ENCODE data around the gene PBX1. TPM values are rescaled to one million over a fixed set of nuclear protein-coding genes. Genes with fewer than 3 reads are reported as not detected.

Gene PBX1
- total and polyA plus RNA-seq, 7 donors, result 6.7 to 168 (median 118) TPM

DNA sequence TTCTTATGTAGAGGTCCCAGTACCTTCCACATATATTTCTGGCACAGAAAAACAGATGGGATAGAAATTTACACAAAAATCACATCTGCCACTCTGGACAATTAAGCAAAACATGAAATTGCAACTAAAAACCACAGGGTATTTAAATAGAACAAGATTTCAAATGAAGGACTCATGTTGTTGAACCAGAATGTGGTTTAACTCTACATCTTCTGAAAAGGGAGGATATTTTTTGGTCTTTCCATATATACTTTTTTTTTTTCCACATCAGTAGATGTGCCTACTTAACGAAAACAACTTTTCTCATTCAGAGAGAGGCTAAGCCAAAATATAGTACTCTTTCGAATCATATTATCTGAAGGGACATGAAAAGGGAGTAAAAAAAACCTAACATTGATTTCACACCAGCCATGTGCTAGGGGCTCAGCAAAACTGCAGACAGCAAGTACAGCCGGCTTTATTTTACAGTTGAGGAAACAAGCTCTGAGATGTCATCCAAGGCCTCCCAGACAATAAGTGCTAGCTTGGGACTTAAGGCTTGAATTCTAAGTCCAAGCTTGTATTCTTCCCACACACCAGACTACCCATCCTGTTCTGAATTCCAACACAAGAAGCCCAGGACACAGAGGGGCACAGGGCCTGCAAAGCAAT, 208.9 kb downstream of the PBX1 start:
- WGBS, 2 donors, result 81 to 84% methylated on average over 3 of the region's 3 CpGs
- H3K27me3 ChIP-seq, result no peaks in the 10 kb centered on the region
- no peaks in the 10 kb centered on the region for H3K9me3 ChIP-seq
- H3K36me3 ChIP-seq, result no peaks in the 10 kb centered on the region
- peaks cover 0 to 83% (median 80%) of the 10 kb centered on the region in 4 donors for H3K4me1 ChIP-seq
- TF ChIP-seq, protein P1, sequence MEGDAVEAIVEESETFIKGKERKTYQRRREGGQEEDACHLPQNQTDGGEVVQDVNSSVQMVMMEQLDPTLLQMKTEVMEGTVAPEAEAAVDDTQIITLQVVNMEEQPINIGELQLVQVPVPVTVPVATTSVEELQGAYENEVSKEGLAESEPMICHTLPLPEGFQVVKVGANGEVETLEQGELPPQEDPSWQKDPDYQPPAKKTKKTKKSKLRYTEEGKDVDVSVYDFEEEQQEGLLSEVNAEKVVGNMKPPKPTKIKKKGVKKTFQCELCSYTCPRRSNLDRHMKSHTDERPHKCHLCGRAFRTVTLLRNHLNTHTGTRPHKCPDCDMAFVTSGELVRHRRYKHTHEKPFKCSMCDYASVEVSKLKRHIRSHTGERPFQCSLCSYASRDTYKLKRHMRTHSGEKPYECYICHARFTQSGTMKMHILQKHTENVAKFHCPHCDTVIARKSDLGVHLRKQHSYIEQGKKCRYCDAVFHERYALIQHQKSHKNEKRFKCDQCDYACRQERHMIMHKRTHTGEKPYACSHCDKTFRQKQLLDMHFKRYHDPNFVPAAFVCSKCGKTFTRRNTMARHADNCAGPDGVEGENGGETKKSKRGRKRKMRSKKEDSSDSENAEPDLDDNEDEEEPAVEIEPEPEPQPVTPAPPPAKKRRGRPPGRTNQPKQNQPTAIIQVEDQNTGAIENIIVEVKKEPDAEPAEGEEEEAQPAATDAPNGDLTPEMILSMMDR (IDR thresholded peaks at IDR 0.05), result no peak
- no peak for TF ChIP-seq POLR2A (IDR thresholded peaks at IDR 0.05)
- no peak for TF ChIP-seq POLR2AphosphoS5 (IDR thresholded peaks at IDR 0.05)
- TF ChIP-seq EP300 (IDR thresholded peaks at IDR 0.05), result no peak
- intact Hi-C loops (cut with DNase I), result no loop called here
- no peak overlapping the region for H3K4me3 ChIP-seq
- H3K27ac ChIP-seq, result peak overlapping the region; percentile 39 to 87 (median 80)
- DNase-seq, result no peak

DNA sequence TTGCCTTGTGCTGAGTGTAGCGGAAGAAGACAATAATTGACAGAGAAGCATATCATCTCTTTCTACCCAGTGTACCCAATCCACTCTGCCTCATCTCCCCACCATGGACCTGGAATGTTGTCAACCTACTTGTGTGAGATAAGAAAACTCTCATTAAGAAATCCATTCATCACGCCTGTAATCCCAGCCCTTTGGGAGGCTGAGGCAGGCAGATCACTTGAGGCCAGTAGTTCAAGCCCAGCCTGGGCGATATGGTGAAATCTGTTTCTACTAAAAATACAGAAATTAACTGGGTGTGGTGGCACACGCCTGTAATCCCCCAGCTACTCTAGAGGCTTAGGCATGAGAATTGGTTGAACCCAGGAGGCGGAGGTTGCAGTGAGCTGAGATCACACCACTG, 209.6 kb downstream of the PBX1 start:
- Histone ChIP-seq H3K4me1 (peaks cover 0 to 88% (median 86%) of the 10 kb centered on the region in 4 donors), H3K27me3 (no peaks in the 10 kb centered on the region), H3K27ac (peak overlapping the region in 3 of 4 donors; percentile 78 to 87 (median 81)), H3K36me3 (no peaks in the 10 kb centered on the region), H3K4me3 (no peak overlapping the region), H3K9me3 (no peaks in the 10 kb centered on the region)
- intact Hi-C loops (cut with DNase I), result no loop called here
- TF ChIP-seq EP300 (IDR thresholded peaks at IDR 0.05) (no peak), POLR2AphosphoS5 (IDR thresholded peaks at IDR 0.05) (no peak), POLR2A (IDR thresholded peaks at IDR 0.05) (no peak)
- TF ChIP-seq, protein P1 (IDR thresholded peaks at IDR 0.05), result no peak
- 92 to 95% methylated on average over 5 of the region's 5 CpGs for WGBS, 2 donors
- DNase-seq, result no peak

DNA sequence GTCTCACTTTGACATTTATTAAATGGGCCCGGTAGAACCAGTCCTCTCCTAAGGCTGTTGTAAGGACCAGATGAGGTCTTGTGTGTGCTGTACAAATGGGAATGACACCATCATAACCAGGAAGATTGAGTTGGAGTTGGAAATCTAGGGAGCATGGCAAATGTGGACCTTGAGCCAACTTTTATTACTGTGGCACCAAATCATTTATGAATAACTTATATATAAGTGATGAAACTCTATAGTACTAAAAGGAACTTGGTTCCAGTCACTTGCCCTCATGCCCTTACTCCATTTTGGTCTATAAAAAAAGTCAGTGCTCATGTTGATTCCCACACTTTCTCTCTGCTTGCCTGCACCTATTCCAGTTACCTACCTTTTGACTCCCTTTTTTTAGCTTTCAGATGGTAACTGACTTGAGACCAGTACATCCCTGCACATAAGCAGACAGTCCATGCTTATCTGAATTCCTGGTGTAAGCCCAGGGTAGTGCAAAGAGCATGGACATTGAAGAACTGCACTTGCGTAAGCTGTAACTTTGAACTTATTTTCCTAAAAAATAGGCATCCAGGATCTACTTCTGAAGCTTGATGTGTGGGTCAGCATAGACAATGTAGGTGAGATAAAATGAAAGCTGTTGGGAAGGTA, 210.6 kb downstream of the PBX1 start:
- WGBS, 2 donors, result 60 to 94% methylated on average over 2 of the region's 2 CpGs
- intact Hi-C loops (cut with DNase I), result loop anchor here (5.0 kb wide), 1 partner anchor 62 kb away; no protein-coding TSS in a partner anchor
- no peak overlapping the region for H3K4me3 ChIP-seq
- peak overlapping the region; percentile 72 to 87 (median 80) for H3K27ac ChIP-seq
- H3K4me1 ChIP-seq, result peaks cover 0 to 89% (median 87%) of the 10 kb centered on the region in 4 donors
- DNase-seq, result no peak
- H3K36me3 ChIP-seq, result no peaks in the 10 kb centered on the region
- TF ChIP-seq, protein P1 (IDR thresholded peaks at IDR 0.05), result no peak
- no peak for TF ChIP-seq POLR2AphosphoS5 (IDR thresholded peaks at IDR 0.05)
- no peak for TF ChIP-seq POLR2A (IDR thresholded peaks at IDR 0.05)
- no peak for TF ChIP-seq EP300 (IDR thresholded peaks at IDR 0.05)
- no peaks in the 10 kb centered on the region for H3K9me3 ChIP-seq
- H3K27me3 ChIP-seq, result no peaks in the 10 kb centered on the region

DNA sequence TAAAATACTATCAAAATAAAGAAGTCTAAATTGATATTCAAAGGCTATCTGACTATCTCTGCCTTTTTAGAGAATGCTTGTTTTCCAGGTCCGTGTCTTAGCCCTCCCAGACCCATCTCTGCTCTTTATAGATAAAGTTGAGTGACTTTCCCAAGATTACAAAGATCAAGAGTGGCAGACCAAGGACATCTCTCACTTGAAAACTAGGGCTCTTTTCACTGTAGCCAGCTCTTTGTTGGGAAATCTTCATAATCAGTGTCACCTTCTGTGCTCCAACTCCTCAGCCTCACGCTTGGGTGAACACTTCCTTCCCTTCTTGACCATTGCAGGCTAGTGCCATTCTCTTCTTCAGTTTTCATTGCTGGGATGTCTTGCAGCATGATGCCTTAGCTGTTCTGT, 211.1 kb downstream of the PBX1 start:
- Histone ChIP-seq H3K27ac (peak overlapping the region; percentile 72 to 87 (median 80)), H3K4me1 (peaks cover 0 to 89% (median 87%) of the 10 kb centered on the region in 4 donors), H3K4me3 (no peak overlapping the region), H3K9me3 (no peaks in the 10 kb centered on the region), H3K36me3 (no peaks in the 10 kb centered on the region), H3K27me3 (no peaks in the 10 kb centered on the region)
- 90 to 93% methylated on average over 2 of the region's 2 CpGs for WGBS, 2 donors
- intact Hi-C loops (cut with DNase I), result loop anchor here (5.0 kb wide), 1 partner anchor 63 kb away; no protein-coding TSS in a partner anchor
- no peak for DNase-seq
- TF ChIP-seq, protein P1 (IDR thresholded peaks at IDR 0.05), result no peak

Data from sigmoid colon (tissue), 7 donors.